NCI-H345 treated with DMSO at 0.1 percent for 48 hours (cell line): ENCODE measurements around the gene NOL11.
"Not testable (repeated sequence)": the region's sequence is repeated elsewhere in the genome, so short reads cannot be mapped to it uniquely, and the experiment has no call there.

ENCODE experiments used
- DNase-seq: peaks from one replicate; lab custom pipeline; 2025; ENCODE audit not compliant: unreplicated experiment; lab: John Stamatoyannopoulos, UW

NOL11 gene

GRCh38 chr17:67717624-67718324 is at the start of gene NOL11:
TSS of gene NOL11 (plus strand) at chr17:67717936. CDS start at chr17:67717948, 12 bp downstream.
- DNase-seq, result peak; percentile 97

- DNase-seq, result no peak
These were observed 46.2 kb upstream of the NOL11 start for GRCh38 chr17:67671493-67671892.

GRCh38 chr17:67672592-67673335 is 45.0 kb upstream of the NOL11 start:
- DNase-seq, result no peak

- no peak for DNase-seq
These were observed 42.3 kb upstream of the NOL11 start for GRCh38 chr17:67675481-67675880.

GRCh38 chr17:67676305-67676704 is 41.4 kb upstream of the NOL11 start:
- no peak for DNase-seq

GRCh38 chr17:67678414-67678813 is 39.3 kb upstream of the NOL11 start:
- no peak for DNase-seq

- DNase-seq, result no peak
These were observed 38.5 kb upstream of the NOL11 start for GRCh38 chr17:67679225-67679624.

- no peak for DNase-seq
These were observed 38.0 kb upstream of the NOL11 start for GRCh38 chr17:67679721-67680120.

- no peak for DNase-seq
These were observed 37.1 kb upstream of the NOL11 start for GRCh38 chr17:67680445-67681224.

- no peak for DNase-seq
These were observed 35.5 kb upstream of the NOL11 start for GRCh38 chr17:67682196-67682595.

- DNase-seq, result no peak
These were observed 32.4 kb upstream of the NOL11 start for GRCh38 chr17:67685351-67685750.

GRCh38 chr17:67686241-67686640 is 31.5 kb upstream of the NOL11 start:
- DNase-seq, result no peak

GRCh38 chr17:67687511-67687910 is 30.2 kb upstream of the NOL11 start:
- DNase-seq, result no peak

GRCh38 chr17:67689534-67690177 is 28.1 kb upstream of the NOL11 start:
- peak; percentile 75 for DNase-seq

- DNase-seq, result no peak
These were observed 23.9 kb upstream of the NOL11 start for GRCh38 chr17:67693811-67694210.

- DNase-seq, result no peak
These were observed 21.4 kb upstream of the NOL11 start for GRCh38 chr17:67696347-67696746.

GRCh38 chr17:67696853-67697498 is 20.8 kb upstream of the NOL11 start:
- peak; percentile 64 for DNase-seq

- no peak for DNase-seq
These were observed 17.6 kb upstream of the NOL11 start for GRCh38 chr17:67700037-67700724.

GRCh38 chr17:67700725-67701119 is 17.0 kb upstream of the NOL11 start:
- DNase-seq, result no peak

GRCh38 chr17:67702861-67703260 is 14.9 kb upstream of the NOL11 start:
- DNase-seq, result not testable (repeated sequence)
